Hepatocyte (in vitro differentiated cells): ENCODE data around the gene MT1M.

ENCODE experiments used
- EZH2 ChIP-seq: fragments of 200-600 bp; sonication (generic); IDR thresholded peaks from 2 replicates; pipeline ENCODE4 v1.6.1; 2016; ENCODE audit warnings: antibody characterized with exemption, mild to moderate bottlenecking, borderline replicate concordance
- TF ChIP-seq, protein P1 (sequence below): fragments of 200-600 bp; sonication (generic); IDR thresholded peaks from 2 replicates; pipeline ENCODE4 v1.5.1; 2016; ENCODE audit warnings: antibody characterized with exemption, mild to moderate bottlenecking; ENCODE audit not compliant: poor library complexity

GRCh38 chr16:56610609-56611111 lies 21.8 kb upstream of the MT1M start:
- TF ChIP-seq EZH2: no peak
- TF ChIP-seq, protein P1, sequence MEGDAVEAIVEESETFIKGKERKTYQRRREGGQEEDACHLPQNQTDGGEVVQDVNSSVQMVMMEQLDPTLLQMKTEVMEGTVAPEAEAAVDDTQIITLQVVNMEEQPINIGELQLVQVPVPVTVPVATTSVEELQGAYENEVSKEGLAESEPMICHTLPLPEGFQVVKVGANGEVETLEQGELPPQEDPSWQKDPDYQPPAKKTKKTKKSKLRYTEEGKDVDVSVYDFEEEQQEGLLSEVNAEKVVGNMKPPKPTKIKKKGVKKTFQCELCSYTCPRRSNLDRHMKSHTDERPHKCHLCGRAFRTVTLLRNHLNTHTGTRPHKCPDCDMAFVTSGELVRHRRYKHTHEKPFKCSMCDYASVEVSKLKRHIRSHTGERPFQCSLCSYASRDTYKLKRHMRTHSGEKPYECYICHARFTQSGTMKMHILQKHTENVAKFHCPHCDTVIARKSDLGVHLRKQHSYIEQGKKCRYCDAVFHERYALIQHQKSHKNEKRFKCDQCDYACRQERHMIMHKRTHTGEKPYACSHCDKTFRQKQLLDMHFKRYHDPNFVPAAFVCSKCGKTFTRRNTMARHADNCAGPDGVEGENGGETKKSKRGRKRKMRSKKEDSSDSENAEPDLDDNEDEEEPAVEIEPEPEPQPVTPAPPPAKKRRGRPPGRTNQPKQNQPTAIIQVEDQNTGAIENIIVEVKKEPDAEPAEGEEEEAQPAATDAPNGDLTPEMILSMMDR: no peak
